HG03135 (cell line): Measurements from ENCODE around the gene ZNF263.
"Not testable (repeated sequence)": the region's sequence is repeated elsewhere in the genome, so short reads cannot be mapped to it uniquely, and the experiment has no call there.

Source experiments
- ATAC-seq: cut with Tn5 transposase; IDR thresholded peaks from one replicate; pipeline ENCODE4 v1.9.1; 2021; ENCODE audit warnings: mild to moderate bottlenecking, moderate library complexity; ENCODE audit not compliant: unreplicated experiment

The ZNF263 gene

GRCh38 chr16:3266873-3267537 is 16.3 kb upstream of the ZNF263 start:
- ATAC-seq: no peak

- no peak for ATAC-seq
Observed at GRCh38 chr16:3268294-3268693, 15.0 kb upstream of the ZNF263 start.

GRCh38 chr16:3270718-3271117 is 12.6 kb upstream of the ZNF263 start:
- not testable (repeated sequence) for ATAC-seq

- ATAC-seq: not testable (repeated sequence)
Observed at GRCh38 chr16:3271281-3271680, 12.0 kb upstream of the ZNF263 start.

- ATAC-seq: no peak
Observed at GRCh38 chr16:3274490-3274889, 8.8 kb upstream of the ZNF263 start.

GRCh38 chr16:3274947-3275346 is 8.3 kb upstream of the ZNF263 start:
- ATAC-seq: no peak

GRCh38 chr16:3276679-3277078 is 6.6 kb upstream of the ZNF263 start:
- ATAC-seq: no peak

- ATAC-seq: no peak
Observed at GRCh38 chr16:3281222-3281820, 2.0 kb upstream of the ZNF263 start.

GRCh38 chr16:3282103-3282729 is 1.1 kb upstream of the ZNF263 start:
- ATAC-seq: peak; percentile 32

GRCh38 chr16:3283543-3284447 is 504 bp downstream of the ZNF263 start:
- ATAC-seq: no peak

- no peak for ATAC-seq
Observed at GRCh38 chr16:3285131-3285530, 1.8 kb downstream of the ZNF263 start.

- ATAC-seq: no peak
Observed at GRCh38 chr16:3289998-3290673, 6.8 kb downstream of the ZNF263 start.

- no peak for ATAC-seq
Observed at GRCh38 chr16:3292604-3293003, 9.3 kb downstream of the ZNF263 start.

- no peak for ATAC-seq
Observed at GRCh38 chr16:3295209-3295608, 11.9 kb downstream of the ZNF263 start.

- ATAC-seq: no peak
Observed at GRCh38 chr16:3295783-3296182, 12.5 kb downstream of the ZNF263 start.

GRCh38 chr16:3304370-3304769 is 21.1 kb downstream of the ZNF263 start:
- ATAC-seq: no peak

GRCh38 chr16:3305109-3306068 is 22.1 kb downstream of the ZNF263 start, which contains the start of the genes TIGD7 and ZNF75A:
Gene TIGD7 (minus strand): TSS chr16:3305430. CDS start chr16:3300614, 4,816 bp downstream.
Gene ZNF75A (plus strand): TSS chr16:3305497. CDS start chr16:3308429, 2,932 bp downstream.
- ATAC-seq: peak; percentile 95

- no peak for ATAC-seq
Observed at GRCh38 chr16:3306078-3306477, 22.8 kb downstream of the ZNF263 start.

- no peak for ATAC-seq
Observed at GRCh38 chr16:3311496-3311895, 28.2 kb downstream of the ZNF263 start.
